Embryonic facial prominence (tissue), 1 donor: ENCODE data around the gene NPAS1.
A peak's percentile ranks its signal among the peaks of the same experiment; 100 is the strongest.

Experiments used
- DNase-seq: peaks from one replicate; pipeline ENCODE4 v3.0.0-alpha.2; 2016; ENCODE audit errors: extremely low spot score

Gene NPAS1

GRCh38 chr19:47019431-47020041 lies at the start of gene NPAS1:
TSS of gene NPAS1 (plus strand) at chr19:47019837. CDS start at chr19:47021048, 1,211 bp downstream.
- no peak for DNase-seq

GRCh38 chr19:46970815-46971214 lies 48.8 kb upstream of the NPAS1 start:
- no peak for DNase-seq

GRCh38 chr19:46972311-46972710 lies 47.3 kb upstream of the NPAS1 start:
- DNase-seq = no peak

- no peak for DNase-seq
These were observed 45.5 kb upstream of the NPAS1 start for GRCh38 chr19:46974181-46974580.

GRCh38 chr19:46975011-46975924 lies 44.4 kb upstream of the NPAS1 start:
- no peak for DNase-seq

- peak; percentile 31 for DNase-seq
These were observed 43.5 kb upstream of the NPAS1 start for GRCh38 chr19:46975925-46976782.

GRCh38 chr19:46976845-46977320 lies 42.8 kb upstream of the NPAS1 start:
- no peak for DNase-seq

- no peak for DNase-seq
These were observed 42.1 kb upstream of the NPAS1 start for GRCh38 chr19:46977548-46977947.

GRCh38 chr19:46978171-46978869 lies 41.3 kb upstream of the NPAS1 start:
- DNase-seq = no peak

GRCh38 chr19:46979126-46980105 lies 40.2 kb upstream of the NPAS1 start:
- DNase-seq = no peak

GRCh38 chr19:46980761-46981160 lies 38.9 kb upstream of the NPAS1 start:
- DNase-seq = no peak

- DNase-seq = no peak
These were observed 38.2 kb upstream of the NPAS1 start for GRCh38 chr19:46981286-46981945.

GRCh38 chr19:46983097-46983496 lies 36.5 kb upstream of the NPAS1 start:
- no peak for DNase-seq

- DNase-seq = no peak
These were observed 35.3 kb upstream of the NPAS1 start for GRCh38 chr19:46984077-46985010.

GRCh38 chr19:46985542-46986415 lies 33.9 kb upstream of the NPAS1 start:
- DNase-seq = no peak

GRCh38 chr19:46988614-46989230 lies 30.9 kb upstream of the NPAS1 start:
- no peak for DNase-seq
